NCI-H2107 treated with DMSO at 0.1 percent for 48 hours (cell line): ENCODE measurements around the gene IFRD2.

ENCODE experiments used
- DNase-seq: peaks from one replicate; lab custom pipeline; 2025; ENCODE audit not compliant: unreplicated experiment; lab: John Stamatoyannopoulos, UW

IFRD2 gene

DNA sequence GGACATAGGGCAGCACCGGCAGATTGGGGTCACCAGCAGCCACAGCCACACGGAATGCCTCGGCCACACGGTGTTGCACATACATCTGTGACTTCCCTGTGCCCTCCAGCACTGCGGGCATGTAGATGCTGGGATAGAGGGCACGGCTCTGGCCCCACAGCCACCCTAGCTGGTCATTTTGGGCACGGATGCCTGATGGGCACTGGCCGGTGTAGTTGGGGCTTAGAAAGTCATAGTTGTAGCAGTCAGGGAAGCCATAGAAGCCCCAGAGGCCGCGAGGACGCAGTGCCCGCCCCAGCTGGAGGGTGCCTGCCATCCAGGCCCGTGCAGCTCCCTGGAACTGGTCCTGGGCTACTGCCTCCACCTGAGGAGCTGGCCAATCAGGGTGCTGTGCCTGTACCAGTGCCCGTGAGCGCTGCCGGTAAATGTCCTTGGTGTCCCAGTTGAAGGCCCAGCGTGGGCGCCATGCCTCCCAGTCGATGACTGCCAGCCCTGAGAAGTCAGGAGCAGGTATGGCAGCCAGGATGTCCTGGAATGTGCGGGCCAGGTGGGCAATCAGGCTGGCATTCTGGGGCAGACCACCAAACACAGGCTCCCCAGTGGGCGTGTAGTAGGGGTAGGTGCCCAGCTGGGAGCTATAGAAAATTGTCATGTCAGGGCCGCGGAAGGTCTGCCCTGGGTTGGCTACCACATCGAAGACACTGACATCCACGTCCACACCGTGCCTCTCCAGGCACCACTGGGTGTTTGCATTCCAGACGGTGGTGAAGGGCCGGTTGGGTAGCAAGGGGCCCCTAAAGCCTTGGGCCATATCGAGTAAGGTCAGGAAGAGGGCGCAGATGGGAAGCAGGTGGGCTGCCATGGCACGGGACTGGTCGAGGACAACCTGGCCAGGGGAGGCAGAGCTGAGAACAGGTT, 10.1 kb upstream of the IFRD2 start:
- no peak for DNase-seq

DNA sequence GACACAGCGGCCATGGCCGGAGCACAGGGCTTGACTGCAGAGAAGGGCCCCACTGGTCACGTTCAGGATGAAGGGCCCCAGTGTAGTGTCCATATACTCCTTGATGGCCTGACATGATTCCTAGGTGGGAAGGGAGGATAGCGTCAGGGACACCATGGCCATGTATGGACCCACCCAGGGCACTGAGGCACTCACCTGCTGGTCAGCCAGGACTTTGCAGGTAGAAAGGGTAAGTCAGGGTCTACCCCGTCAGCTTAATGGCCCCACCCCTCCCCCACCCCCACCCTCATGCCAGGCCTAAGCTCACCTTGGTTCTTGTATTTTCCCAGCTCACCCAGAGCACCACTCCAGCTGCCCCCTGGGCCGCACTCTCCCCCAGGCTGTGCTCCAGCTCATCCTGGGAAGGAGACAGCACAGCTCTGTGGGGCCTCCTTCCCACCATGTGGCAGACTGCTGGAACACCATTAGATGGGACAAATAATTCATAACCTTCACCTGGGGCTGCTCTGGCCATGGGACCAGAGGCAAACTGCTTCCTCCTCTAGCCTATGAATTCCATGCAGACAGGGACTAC, 8.5 kb upstream of the IFRD2 start:
- DNase-seq: no peak

DNA sequence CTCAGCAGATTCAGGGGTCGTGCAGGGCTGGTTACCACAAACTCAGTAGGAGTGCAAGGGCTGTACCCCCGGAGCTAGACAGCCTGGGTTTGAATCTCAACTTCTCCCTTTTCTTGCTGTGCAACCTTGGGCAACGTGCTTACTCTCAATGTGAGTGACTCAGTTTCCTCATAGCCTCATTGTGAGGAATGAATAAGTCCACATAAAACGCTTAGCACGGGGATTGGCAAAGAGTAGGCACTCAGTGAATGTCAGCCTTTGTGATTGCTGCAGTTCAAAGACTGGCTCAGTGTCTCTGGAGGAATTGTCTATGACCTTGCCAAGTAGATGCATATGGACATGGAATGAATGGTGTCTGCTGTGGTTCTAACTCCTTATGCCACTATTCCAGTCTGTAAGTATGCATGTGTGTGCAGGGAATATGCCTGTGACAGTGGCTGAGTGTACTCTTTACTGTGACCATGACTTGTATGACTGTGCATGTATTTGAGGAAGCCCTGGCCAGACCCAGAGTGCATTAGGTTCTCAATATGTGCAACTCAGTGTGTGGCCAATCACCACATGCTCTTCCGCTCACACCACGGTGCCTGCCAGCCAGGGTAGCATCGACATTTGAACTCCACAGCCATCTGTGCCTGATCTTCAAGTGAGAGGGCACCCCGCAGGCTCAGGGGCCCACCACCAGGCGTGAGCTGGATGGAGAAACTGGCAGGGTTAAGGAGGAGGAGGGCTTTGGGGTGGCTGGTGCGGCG, 7.9 kb upstream of the IFRD2 start:
- no peak for DNase-seq

DNA sequence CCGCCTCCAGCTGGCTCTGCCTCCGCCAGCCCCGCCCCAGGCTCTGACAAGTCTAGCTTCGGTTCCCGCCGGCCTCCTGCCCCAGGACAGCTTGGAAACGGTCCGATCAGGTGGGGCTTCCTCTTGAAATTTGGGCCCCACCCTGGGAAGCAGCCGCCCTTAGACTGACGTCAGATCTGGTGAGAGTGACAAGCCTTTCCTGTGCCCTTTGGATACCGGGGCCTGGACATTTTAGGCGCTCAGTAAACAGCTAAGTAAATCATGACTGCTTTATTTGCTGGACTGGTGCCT, 7.4 kb upstream of the IFRD2 start:
- DNase-seq: no peak

DNA sequence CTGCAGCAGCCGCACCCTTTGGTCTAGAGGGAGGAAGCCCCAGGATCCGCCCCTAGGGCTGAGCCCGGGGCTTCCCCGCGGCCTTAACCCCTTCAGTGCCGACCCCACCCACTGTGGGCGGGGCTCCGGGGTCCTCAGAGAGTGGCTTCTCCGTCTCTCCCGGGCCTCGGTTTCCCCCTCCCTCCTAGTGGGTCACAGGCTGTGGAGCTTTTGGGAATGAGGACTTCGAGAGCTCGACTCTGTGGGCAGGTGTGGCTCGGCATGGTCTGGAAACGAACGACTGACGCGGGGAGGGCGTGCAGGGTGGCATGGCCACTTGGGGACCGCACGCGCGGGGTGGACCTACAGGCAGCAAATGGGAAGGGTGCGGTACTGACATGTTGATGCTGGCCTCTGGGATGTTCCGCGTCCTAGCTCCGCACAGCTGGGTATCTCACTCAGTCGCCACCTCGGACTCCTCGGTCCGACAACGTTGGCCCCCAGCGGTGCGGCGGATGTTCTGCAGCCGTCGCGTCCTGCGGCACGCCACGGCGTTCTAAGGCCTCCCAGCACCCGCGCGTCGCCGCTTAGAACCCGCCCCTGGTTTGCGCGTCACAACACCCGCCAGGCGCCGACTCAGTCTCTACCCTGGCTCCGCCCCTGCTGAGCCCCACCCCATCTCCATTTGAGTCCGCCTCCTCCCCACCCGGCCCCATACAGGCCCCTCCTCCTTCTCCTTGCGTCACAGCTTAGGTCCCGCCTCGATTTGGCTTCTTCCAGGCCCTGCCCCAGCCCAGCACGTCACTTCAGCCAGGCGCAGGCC, 6.8 kb upstream of the IFRD2 start, which contains the start of the genes HYAL3 and NAA80:
Gene HYAL3 (minus strand): TSS at position 570 of the 802 bp plus-strand sequence. CDS start 3,803 bp downstream, outside the sequence.
Gene NAA80 (minus strand): TSS at position 570 of the 802 bp plus-strand sequence. CDS start 1,942 bp downstream, outside the sequence.
- DNase-seq: peak; percentile 91

DNA sequence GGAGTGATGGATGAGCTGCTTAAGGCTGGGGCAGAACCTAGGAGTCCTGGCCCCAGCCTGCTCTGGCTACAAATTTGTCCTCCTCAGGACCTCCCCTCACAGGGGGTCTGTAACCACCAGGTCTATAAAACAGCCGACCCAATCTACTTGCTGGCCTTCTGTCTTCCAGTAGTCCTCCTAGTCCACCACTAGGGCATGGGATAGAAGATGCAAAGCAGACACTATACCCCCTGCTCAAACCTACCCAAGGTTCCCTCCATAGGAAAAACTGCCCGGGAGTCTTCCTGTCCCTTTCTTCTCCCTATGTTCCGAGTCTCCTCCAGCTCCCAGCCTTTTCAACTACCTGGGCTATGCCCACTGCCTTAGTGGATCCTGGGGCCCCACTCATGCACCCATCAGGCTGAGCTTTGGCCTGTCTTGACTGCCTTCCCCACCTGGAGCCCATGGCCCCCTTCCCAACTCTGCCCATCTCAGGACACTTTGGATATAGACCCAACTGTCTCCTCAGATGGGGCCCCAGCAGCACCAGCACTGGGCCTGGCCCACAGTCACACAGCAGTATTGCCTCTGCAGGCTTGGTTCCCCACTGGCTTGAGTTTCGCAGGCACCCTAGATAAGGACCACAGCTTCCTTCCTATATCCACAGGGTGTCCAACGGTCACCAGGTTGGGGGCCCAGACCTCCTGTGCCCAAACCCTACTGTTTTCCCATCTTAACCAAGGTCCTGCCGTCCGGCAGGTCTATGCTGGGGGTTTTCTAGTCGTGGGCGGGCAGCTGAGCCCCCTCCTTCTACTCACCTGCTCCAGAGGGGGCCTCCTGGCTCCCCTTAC, 5.9 kb upstream of the IFRD2 start:
- no peak for DNase-seq

DNA sequence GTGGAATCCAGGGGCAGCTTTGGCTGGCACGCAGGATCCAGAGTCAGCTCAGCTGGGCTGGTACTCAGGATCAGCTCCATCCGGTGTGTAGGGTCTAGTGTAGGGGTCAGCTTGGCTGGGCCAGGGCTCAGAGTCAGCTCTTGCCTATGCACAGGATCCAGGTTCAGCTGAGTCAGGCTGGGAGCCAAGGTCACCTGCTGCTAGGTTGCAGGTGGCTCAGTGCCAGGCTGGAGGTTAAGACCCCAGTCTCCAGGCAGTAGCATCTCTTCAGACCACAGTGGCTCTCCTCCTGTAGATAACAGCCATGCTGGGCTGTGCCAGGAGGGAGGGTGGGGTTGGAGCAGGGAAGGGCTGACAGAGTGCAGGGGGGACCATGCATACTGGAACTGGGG, 5.2 kb upstream of the IFRD2 start:
- DNase-seq: no peak

DNA sequence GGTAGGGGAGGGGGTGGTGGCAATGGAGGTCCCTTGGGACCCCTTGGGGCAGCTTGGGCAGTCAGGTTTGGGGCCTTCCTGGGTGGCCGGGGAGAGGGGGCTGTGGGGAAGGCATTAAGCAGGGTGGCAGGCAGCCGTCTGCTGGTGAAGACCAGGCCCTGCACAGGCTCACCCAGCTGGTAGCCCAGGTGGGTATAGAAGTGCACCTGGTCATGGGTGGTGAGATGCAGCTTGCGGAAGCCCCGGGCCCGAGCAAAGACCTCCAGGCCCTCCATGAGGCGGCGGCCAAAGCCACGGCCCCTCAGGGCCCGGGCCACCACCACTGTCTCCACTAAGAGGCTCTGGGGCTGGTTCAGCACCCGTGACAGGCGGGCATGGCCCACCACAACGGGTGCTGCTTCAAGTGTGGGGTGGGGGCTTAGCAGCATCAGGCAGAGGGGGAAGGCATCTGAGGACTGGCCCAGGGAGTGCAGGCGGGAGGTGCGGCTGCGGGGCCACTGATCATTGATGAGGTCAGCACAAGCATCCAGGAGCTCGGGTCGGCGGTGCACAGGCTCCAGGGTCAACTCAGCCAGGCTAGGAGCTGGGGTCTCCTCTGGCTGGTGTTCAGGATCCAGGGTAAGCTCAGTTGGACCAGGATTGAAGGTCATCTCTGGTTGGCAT, 4.6 kb upstream of the IFRD2 start:
- no peak for DNase-seq

DNA sequence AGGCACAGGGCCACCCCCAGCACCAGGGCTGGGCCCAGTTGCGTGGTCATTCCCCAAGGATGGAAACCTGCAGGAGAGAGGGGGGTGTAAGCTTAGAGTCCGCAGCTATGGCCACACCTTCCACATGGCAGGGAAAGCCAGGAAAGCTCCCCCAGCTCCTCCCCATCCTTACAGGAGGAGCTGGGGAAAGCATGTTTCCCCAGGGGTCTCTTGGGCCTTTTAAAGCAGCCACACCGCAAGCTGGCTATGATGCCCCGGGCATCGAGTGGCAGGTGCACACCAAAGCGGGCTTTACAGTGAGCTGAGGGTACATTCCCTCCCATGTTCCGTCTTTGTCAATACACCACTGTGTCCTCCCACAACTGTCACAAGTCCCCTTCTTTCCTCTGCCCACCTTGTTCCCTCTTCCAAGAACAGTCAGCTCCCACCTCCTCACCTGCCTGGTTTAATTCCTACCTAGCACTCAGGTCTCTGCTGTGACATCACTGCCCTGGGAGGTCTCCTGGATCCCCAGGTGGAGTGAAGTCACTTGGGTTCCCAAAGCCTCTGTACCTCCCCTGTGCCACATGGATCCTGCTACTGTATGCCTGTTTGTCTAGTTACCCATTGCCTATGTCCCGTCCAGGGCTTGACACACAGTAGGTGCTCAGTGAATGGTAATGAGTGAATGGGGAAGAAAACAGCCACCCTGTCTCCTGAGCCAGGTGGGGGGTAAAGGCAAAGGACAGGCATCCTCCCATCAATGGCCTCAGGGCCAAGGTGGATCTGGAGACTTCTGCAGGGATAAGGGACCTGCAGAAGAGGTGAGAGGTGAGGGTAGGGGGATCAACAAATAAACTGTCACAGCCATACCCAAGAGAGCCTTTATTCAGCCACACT, 3.6 kb upstream of the IFRD2 start:
- DNase-seq: no peak

DNA sequence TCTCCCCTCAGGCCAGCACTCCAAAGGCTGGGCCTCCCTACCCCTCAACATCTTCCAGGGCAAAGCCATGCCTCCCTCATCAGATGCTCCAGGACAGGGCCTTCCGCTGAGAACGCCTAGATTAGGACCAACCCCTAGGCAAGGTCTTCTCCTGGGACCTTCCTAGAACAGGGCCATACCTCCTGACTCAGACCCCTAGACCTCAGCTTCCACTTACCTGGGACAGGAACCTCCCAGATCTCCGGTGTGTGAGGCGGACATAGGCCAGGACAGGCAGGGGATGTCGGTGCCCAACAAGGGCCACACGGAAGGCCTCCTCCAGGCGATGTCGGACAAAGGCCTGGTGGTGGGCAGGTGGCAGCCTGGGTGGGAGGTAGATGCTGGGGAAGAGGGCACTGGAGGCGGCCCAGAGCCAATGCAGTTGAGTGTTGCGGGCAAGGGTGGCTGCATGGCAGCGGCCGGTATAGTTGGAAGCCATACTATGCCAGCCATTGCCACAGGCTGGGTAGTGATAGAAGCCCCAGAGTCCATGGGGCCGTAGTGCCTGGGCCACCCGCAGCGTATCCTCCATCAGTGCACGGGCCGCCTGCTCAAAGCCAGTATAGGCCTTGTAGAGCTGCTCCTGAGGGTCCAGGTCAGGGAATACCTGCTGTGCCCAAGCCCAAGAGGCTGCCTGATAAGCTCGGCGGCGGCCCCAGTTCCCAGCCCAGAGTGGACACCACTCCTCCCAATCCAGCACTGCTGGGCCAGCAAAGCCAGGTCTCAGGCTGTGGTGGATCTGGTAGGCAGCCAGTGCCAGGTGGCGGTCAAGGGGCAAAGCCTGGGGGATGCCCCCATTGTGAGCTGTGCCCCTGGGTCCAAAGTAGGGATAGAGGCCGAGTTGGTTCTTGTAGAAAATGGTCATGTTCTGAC, 2.5 kb upstream of the IFRD2 start:
- no peak for DNase-seq

DNA sequence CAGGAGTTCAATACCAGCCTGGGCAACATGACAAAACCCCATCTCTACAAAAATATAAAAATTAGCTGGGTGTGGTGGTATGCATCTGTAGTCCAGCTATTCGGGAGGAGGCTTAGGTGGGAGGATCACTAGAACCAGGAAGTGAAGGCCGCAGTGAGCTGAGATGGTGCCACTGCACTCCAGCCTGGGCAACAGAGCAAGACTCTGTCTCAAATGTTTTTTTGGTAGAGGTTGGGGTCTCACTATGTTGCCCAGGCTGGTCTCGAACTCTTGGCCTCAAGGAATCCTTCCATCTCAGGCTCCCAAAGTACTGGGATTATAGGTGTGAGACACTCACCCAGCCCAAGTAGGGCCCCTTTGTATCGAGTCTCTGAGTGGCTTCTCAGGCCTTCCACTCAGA, 1.9 kb upstream of the IFRD2 start:
- DNase-seq: no peak

DNA sequence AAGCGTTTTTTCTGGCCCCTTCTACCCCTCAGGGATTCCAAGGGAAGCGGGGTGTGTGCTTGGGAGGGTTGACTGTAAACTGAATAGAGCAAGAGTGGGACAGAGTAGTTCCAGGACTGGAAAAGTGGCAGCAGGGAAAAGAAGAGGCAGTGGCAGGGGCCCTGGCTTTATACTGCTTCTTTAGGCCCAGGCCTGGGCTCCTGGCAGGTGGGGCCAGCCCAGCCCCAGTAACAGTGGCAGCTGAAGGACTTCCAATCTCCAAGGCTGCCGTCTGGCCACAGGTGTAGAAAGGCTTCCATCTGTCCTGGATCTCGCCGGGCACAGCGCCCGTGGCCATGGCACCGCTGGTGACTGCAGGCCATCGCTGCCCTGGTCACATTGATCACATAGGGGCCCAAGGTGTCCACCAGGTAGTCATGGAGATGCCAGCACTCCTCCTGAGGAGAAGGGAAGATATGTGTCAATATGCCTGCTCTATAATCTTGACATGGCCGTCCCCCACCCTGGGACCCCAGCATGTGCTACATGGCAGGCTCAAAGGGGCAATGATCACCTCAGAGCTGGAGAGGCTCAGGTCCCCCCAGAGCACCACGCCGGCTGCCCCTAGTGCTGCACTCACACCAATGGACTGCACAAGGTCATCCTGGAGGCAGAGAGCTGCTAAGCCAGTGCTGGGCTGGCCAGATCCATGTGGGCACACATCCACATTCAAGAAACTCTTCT, 1.0 kb upstream of the IFRD2 start:
- DNase-seq: no peak

DNA sequence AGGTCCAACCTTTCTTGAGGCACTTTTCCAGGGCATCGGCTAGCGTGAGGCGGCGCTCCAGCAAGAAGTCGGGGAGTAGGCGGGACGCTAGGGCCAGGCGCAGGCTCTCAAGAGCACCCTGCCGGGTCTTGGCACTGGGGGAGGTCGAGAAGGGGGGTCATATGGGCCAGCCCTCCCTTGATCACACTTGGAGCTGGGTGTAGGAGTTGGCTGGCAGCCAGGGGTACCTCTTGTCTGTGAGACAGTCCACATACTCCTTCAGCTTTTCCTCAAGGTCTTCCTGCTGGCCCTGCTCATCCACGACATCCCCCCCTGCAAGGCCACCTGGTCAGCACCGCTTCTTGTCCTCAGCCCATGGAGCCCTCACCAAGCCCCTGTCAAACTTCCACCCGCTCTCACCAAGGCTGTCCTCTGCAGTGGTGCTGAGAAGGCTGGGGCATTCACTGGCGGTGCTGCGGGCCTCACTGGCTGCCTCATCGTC, 2.0 kb downstream of the IFRD2 start:
- no peak for DNase-seq

DNA sequence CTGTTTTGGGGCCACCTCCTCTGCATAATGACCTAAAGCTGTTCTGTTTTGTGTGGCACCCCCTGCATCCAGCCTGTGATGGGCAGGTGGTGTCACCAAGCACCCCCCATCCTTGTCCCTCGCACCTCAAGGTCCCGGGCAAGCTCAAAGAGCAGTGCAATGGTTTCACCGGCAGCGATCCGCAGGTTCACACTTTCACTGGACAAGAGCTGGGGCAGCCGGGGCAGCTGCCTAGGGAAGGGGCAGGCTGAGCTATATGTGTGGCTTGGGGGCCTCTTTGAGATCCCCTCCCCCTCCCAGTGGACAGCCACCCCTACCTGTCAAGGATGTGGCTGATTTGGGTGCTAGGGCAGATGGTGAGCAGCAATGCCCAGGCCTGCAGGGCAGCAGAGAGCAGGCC, 3.1 kb downstream of the IFRD2 start:
- no peak for DNase-seq

DNA sequence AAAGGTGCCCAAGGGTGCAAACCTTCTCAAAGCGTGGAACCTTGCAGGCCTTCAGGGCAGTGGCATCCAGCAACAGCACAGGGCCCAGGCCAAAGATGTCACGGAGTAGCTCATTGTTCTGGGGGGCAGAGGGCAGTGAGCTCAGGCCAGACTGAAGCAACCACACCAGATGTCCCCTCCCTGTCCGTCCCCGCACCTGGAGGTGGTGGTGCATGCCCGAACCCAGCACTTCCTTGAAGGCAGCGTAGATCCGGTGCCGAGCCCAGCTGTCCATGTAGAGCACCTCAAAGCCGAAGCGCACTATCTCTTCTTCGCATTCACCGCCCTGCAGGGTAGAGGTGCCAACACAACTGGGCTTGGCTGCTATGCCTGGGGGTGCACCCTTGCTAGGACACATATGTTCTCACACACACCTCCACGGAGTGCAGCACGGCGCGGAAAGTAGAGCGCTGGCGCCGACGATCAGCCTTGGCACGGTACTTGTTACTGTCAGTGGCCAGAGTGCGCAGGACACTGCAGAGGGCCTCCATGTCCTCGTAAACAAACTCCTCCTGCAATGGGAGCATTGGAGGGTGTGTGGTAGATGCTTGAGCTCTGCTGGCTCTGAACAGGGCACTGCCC, 3.7 kb downstream of the IFRD2 start:
- DNase-seq: no peak

DNA sequence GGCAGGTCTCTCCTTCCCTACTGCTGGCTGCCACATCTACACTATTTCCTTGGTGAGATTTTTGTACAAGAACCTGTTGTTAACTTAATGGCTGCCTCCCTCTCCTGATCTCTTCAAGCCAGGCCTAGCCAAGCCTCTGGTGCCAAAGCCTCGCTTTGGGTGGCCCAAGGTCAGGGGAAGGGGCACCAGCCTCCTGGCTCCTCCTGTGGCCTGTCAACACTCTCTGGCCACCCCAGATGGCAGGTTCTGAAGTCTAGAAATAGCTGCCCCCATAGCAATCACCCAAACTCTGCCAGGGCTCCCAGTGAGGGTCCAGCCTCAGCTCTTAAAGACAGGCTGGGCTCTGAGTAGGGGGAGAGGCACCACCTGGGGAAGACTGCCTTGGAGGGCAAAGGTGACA, 5.0 kb downstream of the IFRD2 start:
- no peak for DNase-seq
